NCI-H345 treated with DMSO at 0.1 percent for 48 hours (cell line): Measurements from ENCODE around the gene NFS1.
"Not testable (repeated sequence)": the region's sequence is repeated elsewhere in the genome, so short reads cannot be mapped to it uniquely, and the experiment has no call there.

ENCODE experiments used
- DNase-seq: peaks from one replicate; lab custom pipeline; 2025; ENCODE audit not compliant: unreplicated experiment; lab: John Stamatoyannopoulos, UW

The NFS1 gene

GRCh38 chr20:35710039-35710438 lies 10.9 kb upstream of the NFS1 start:
- DNase-seq = no peak

DNA sequence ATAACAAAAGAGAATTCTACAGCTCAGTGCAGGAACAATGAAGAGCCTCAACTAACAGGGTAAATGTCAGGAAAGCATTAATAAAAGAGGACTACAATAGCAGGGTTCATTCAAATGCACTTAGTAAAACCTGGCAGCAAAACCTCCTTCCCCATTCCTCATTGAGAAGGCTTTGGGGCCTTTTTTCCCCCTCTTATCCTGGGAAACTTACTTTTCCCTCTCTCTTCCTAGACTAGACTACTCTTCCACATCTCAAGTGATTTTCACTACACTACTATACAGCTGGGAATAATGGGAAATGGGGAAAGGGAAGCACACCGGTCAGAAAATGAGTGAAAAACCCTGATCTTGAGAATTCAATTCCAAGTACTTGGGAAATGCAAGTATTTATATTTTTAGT lies 10.1 kb upstream of the NFS1 start:
- no peak for DNase-seq

DNA sequence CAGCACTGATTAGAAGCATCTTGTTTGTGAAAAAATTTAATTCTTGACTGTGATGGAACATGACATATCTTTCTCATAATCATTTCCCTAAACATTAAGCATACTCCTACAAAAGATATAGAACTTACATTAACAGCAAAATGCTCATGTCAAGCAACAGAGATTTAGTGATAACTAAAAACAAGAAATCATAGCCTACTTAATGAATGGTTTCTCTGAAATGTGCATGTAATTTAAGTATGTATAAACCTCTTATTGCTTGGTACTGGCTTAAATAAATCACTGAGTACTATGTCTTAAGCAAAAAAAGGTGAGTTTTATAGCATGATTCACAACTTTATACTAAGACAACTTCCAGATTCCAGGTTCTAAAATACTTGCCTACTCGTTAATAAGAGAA lies 9.3 kb upstream of the NFS1 start:
- DNase-seq = no peak

GRCh38 chr20:35706591-35707529 lies 7.7 kb upstream of the NFS1 start:
- DNase-seq = not testable (repeated sequence)

DNA sequence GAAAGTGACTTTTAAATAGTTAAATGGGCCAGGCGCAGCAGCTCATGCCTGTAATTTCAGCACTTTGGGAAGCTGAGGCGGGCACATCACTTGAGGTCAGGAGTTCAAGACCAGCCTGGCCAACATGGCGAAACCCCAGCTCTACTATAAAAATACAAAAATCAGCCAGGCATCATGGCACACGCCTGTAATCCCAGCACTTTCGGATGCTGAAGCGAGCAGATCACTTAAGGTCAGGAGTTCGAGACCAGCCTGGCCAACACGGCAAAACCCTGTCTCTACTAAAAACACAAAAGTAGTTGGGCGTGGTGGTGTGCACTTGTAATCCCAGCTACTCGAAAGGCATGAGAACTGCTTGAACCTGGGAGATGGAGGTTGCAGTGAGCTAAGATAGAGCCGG lies 6.7 kb upstream of the NFS1 start:
- not testable (repeated sequence) for DNase-seq

DNA sequence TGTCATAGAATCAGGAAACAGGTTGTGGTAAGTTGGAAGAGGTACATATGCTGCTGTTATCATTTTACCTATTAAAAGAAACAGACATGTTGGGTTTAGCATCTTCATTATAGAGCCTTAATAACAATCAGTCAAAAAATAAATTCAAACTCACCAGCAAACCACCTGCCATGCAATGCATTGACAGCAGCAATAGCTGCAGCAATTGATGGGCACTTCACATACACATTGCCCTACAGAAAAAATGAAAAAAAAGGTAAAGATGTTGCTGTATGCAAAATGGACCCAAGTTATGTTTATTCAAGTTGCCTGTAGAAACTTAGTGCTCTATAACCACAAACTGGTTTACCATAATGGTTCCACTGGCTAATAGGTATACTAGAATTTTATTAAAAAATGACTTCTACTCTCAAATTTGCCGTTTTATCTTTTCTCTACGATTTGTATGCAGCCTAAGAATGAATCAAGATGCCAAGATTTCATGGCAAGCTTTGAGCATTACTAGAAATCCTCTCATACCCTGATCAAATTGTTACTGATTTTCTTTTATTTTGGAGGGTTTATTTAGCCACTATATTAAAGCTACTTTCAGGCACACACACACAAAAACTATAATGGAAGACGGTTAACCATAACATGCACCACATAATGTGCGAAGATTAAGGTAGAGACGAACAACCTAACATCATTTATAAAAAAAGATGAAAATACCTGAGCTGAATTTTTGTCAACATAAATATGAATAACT lies 5.5 kb upstream of the NFS1 start:
- no peak for DNase-seq

GRCh38 chr20:35702824-35703695 lies 3.9 kb upstream of the NFS1 start:
- DNase-seq = no peak

- DNase-seq = no peak
These were observed 3.1 kb upstream of the NFS1 start for GRCh38 chr20:35702051-35702823.

DNA sequence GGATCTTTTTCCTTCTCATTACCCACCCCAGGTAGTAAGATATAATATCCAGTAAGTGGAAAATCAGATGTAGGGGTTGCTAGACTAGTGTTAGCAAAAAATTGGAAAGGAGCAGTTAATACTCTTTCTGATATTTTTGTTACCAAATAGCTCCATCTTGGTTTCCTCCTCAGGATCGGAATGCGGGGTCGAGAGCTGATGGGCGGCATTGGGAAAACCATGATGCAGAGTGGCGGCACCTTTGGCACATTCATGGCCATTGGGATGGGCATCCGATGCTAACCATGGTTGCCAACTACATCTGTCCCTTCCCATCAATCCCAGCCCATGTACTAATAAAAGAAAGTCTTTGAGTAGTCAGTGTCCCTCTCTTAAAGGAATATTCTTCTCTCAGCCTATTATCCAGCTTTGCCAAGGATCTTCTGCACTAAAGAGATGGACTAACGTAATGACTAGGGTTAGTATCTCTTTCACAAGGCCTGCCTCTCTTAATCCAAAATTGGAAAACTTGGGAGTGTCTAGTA lies 1.5 kb upstream of the NFS1 start:
- DNase-seq = no peak

GRCh38 chr20:35699957-35700624 lies 939 bp upstream of the NFS1 start:
- DNase-seq = no peak

DNA sequence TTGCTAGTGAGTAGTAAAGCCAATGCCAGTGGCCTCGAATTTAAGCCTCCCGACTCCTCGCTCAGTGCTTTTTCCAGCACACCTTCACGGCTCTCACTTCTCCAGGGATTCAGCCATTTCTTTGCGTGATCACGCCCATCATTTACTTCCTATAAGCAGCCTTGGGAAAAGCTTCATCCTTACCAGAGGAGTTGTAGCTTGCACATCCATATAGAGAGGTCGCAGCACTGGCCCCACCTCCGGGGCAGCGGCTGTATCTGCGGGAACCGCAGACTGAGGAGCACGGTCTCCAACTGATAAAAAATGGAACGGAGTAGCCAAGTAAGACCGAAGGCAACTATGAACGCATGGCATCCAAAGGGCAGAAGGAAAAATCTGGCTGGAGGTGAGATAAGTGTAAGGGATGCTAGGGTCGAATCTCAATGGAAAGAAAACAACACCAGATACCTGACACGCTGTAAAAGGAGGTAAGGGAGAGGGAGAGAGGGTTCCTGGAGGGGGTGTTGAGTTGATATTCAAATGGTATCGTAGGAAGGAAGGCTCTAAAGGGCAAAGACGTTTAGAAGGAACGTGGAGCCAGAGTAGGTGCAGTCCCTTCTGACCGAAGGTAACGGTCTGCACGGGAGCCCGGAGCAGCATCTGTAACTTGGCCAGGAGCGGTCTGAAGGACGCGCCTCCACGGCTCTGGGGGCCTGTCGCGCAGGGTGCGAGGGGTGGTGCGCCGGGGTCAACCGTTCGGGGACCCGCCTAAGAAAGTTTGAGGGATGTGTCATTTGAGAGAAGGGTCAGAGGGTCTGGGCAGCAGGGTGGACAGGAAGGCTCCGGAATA lies 640 bp downstream of the NFS1 start:
- DNase-seq = no peak

DNA sequence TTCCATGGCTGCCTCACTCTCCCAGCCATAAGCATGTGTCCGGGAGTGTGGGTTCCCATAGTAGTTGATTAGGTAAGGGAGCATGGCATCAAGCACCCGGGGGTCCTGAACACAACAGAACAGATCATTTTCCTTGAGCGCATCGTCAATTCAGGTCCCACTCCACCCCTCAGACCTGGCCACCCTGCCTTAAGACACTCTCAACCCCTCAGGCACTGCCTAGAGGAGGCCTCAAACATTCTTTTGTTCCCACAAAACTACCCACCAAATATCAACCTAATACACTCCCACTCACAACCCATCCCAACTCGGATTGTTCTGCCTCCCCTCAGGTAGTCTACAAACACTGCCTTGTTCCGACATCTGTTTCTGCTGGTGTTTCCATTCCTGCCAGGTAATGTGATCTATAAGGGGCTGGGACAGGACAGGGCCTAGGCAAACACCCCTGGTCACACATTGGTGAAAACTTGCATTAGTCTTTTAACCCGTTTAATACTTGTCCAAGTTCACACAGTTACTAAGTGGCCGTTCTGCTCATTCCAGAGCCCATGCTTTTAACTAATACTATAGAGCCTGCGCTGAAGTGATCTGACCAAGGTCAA lies 1.4 kb downstream of the NFS1 start:
- DNase-seq = no peak

DNA sequence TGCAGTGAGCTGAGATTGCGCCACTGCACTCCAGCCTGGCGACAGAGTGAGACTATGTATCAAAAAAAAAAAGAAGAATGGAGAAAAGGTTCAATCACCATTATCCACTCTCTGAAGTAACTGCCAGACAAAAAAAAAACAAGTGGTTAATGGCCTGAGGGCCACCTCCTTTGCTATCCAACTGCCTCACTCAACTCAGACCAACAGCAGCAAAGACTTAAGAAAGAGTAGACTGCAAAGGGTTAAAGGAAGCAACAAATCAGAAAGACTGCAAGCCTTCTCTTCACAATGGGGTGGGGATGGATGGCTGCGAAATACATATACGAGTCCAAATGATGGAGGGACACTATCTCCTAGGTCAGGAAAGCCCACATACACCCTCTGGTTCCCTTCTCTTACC lies 3.2 kb downstream of the NFS1 start:
- DNase-seq = no peak

- DNase-seq = no peak
These were observed 3.9 kb downstream of the NFS1 start for GRCh38 chr20:35695245-35695749.

DNA sequence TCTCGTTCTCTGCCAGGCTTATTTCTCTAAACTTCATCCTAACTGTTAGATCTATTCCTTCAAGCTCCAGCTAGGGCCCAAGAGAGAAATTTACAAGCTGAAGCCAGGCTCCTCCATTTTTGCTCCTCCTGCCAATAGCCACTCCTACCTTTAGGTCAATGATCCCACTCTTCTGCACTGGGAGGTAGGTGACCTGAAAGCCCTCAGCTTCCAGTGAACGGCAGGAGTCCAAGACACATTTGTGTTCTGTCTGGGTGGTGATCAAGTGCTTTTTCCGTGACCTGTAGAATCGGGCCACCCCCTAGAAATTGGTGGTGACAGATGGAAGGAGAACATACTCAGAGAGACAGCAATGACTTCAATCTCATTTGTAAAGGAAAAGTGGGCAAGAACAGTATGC lies 8.9 kb downstream of the NFS1 start:
- DNase-seq = no peak

DNA sequence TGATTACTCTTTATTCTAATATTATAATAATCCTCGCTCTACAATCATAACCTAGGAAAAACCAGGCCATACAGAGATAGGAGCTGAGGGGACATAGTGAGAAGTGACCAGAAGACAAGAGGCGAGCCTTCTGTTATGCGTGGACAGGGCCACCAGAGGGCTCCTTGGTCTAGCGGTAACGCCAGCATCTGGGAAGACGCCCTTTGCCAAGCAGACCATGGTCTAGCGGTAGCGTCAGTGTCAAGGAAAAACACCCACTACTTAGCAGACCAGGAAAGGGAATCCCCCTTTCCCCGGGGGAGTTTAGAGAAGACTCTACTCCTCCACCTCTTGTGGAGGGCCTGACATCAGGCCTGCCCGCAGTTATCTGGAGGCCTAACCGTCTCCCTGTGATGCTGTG lies 12.3 kb downstream of the NFS1 start:
- not testable (repeated sequence) for DNase-seq

DNA sequence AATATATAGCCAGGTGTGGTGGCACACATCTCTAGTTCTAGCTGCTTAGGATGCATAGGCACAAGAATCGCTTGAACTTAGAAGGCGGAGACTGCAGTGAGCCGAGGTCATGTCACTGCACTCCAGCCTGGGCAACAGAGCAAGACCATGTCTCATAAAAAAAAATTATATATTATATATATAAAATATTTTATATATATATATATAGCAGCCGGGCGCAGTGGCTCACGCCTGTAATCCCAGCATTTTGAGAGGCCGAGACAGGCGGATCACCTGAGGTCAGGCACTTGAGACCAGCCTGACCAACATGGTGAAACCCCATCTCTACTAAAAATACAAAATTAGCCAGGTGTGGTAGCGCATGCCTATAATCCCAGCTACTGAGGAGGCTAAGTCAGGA lies 13.8 kb downstream of the NFS1 start:
- not testable (repeated sequence) for DNase-seq

- no peak for DNase-seq
These were observed 17.2 kb downstream of the NFS1 start for GRCh38 chr20:35681960-35682359.
